GM19324 (cell line): ENCODE data around the gene KDM7A.
"Not testable (repeated sequence)": the region's sequence is repeated elsewhere in the genome, so short reads cannot be mapped to it uniquely, and the experiment has no call there.

Experiments
- ATAC-seq: cut with Tn5 transposase; IDR thresholded peaks from one replicate; pipeline ENCODE4 v1.9.1; 2021; ENCODE audit warnings: mild to moderate bottlenecking, moderate library complexity; ENCODE audit not compliant: unreplicated experiment, low FRiP score

Gene KDM7A

GRCh38 chr7:140165422-140165821 is 11.4 kb downstream of the KDM7A start:
- no peak for ATAC-seq

GRCh38 chr7:140162081-140162480 is 14.7 kb downstream of the KDM7A start:
- ATAC-seq: not testable (repeated sequence)

- no peak for ATAC-seq
Observed at GRCh38 chr7:140161047-140161446, 15.7 kb downstream of the KDM7A start.

GRCh38 chr7:140160308-140160707 is 16.5 kb downstream of the KDM7A start:
- ATAC-seq: no peak

GRCh38 chr7:140159497-140159896 is 17.3 kb downstream of the KDM7A start:
- no peak for ATAC-seq

- ATAC-seq: no peak
Observed at GRCh38 chr7:140156460-140157080, 20.2 kb downstream of the KDM7A start.

GRCh38 chr7:140155428-140155827 is 21.4 kb downstream of the KDM7A start:
- no peak for ATAC-seq

- no peak for ATAC-seq
Observed at GRCh38 chr7:140153666-140154161, 23.1 kb downstream of the KDM7A start.

GRCh38 chr7:140146574-140146973 is 30.2 kb downstream of the KDM7A start:
- no peak for ATAC-seq

GRCh38 chr7:140145709-140146108 is 31.1 kb downstream of the KDM7A start:
- ATAC-seq: no peak

- no peak for ATAC-seq
Observed at GRCh38 chr7:140144821-140145220, 32.0 kb downstream of the KDM7A start.

- ATAC-seq: no peak
Observed at GRCh38 chr7:140143997-140144396, 32.8 kb downstream of the KDM7A start.

GRCh38 chr7:140142031-140142430 is 34.8 kb downstream of the KDM7A start:
- ATAC-seq: no peak

GRCh38 chr7:140141256-140141655 is 35.5 kb downstream of the KDM7A start:
- ATAC-seq: no peak

- no peak for ATAC-seq
Observed at GRCh38 chr7:140137078-140137477, 39.7 kb downstream of the KDM7A start.

GRCh38 chr7:140136073-140136472 is 40.7 kb downstream of the KDM7A start:
- no peak for ATAC-seq

- no peak for ATAC-seq
Observed at GRCh38 chr7:140134039-140134438, 42.7 kb downstream of the KDM7A start.

GRCh38 chr7:140127360-140128127 is 49.2 kb downstream of the KDM7A start:
- ATAC-seq: no peak

GRCh38 chr7:140126435-140127034 is 50.2 kb downstream of the KDM7A start:
- no peak for ATAC-seq

- ATAC-seq: no peak
Observed at GRCh38 chr7:140122965-140123364, 53.8 kb downstream of the KDM7A start.

- ATAC-seq: no peak
Observed at GRCh38 chr7:140121326-140121725, 55.5 kb downstream of the KDM7A start.

- not testable (repeated sequence) for ATAC-seq
Observed at GRCh38 chr7:140114817-140115216, 62.0 kb downstream of the KDM7A start.
